Measurements from ENCODE around the gene DPP6. TPM values are rescaled to one million over a fixed set of nuclear protein-coding genes. Genes with fewer than 3 reads are reported as not detected.
A peak's percentile ranks its signal among the peaks of the same experiment; 100 is the strongest.

Gene DPP6
- total and polyA plus RNA-seq, 2 experiments from 2014 or later = not detected

GRCh38 chr7:154817224-154817896 lies 765.2 kb downstream of the DPP6 start:
- Histone ChIP-seq H3K36me3 (ENCODE audit: insufficient read depth) (no peaks in the 10 kb centered on the region; the same call in 1 of the 2 replicates), H2AFZ (no peak overlapping the region), H3K4me3 (no peak overlapping the region), H3F3A (replicated peaks; ENCODE audit: low read depth) (no peaks in the 10 kb centered on the region), H4K20me1 (replicated peaks; ENCODE audit: insufficient read depth) (no peaks in the 10 kb centered on the region), H3K4me2 (no peak overlapping the region), H3K27me3 (ENCODE audit: insufficient read depth) (no peaks in the 10 kb centered on the region), H3K79me2 (replicated peaks; ENCODE audit: insufficient read depth) (no peaks in the 10 kb centered on the region), H3K27ac (ENCODE audit: low read depth) (no peak overlapping the region), H3K9me2 (ENCODE audit: insufficient read depth) (no peaks in the 10 kb centered on the region), H3K4me1 (ENCODE audit: insufficient read depth) (no peaks in the 10 kb centered on the region)
- no peak for ATAC-seq
- Mint-ChIP-seq H3K4me3 (no peak overlapping the region), H3K4me1 (no peaks in the 10 kb centered on the region), H3K27me3 (ENCODE audit: insufficient read depth, low read depth, poor library complexity) (peaks cover 6% of the 10 kb centered on the region), H3K9me3 (peaks cover 4% of the 10 kb centered on the region), H3K27ac (no peak overlapping the region), H3K36me3 (ENCODE audit: low read depth) (no peaks in the 10 kb centered on the region)
- TF ChIP-seq, protein P1, sequence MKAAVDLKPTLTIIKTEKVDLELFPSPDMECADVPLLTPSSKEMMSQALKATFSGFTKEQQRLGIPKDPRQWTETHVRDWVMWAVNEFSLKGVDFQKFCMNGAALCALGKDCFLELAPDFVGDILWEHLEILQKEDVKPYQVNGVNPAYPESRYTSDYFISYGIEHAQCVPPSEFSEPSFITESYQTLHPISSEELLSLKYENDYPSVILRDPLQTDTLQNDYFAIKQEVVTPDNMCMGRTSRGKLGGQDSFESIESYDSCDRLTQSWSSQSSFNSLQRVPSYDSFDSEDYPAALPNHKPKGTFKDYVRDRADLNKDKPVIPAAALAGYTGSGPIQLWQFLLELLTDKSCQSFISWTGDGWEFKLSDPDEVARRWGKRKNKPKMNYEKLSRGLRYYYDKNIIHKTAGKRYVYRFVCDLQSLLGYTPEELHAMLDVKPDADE (IDR thresholded peaks at IDR 0.05) = no peak
- peak; percentile 76 for TF ChIP-seq CREB1 (CRISPR knock-in tag; IDR thresholded peaks at IDR 0.05; ENCODE audit: low read depth)
- TF ChIP-seq ZNF114 (CRISPR knock-in tag; IDR thresholded peaks at IDR 0.05) = no peak
- no peak for TF ChIP-seq POLR2AphosphoS5 (IDR thresholded peaks at IDR 0.05; ENCODE audit: low read depth)
- no peak for DNase-seq (ENCODE audit: low spot score)

GRCh38 chr7:154827007-154827406 lies 774.8 kb downstream of the DPP6 start:
- Mint-ChIP-seq H3K4me1 (no peaks in the 10 kb centered on the region), H3K36me3 (ENCODE audit: low read depth) (no peaks in the 10 kb centered on the region), H3K4me3 (no peak overlapping the region), H3K27ac (no peak overlapping the region), H3K27me3 (ENCODE audit: insufficient read depth, low read depth, poor library complexity) (peaks cover 6% of the 10 kb centered on the region), H3K9me3 (no peaks in the 10 kb centered on the region)
- no peak overlapping the region for H3K27ac ChIP-seq (ENCODE audit: low read depth)
- H4K20me1 ChIP-seq (replicated peaks; ENCODE audit: insufficient read depth) = no peaks in the 10 kb centered on the region
- H3K4me3 ChIP-seq = no peak overlapping the region
- H3F3A ChIP-seq (replicated peaks; ENCODE audit: low read depth) = no peaks in the 10 kb centered on the region
- H3K4me2 ChIP-seq = no peak overlapping the region
- no peaks in the 10 kb centered on the region for H3K79me2 ChIP-seq (replicated peaks; ENCODE audit: insufficient read depth)
- H3K4me1 ChIP-seq (ENCODE audit: insufficient read depth) = no peaks in the 10 kb centered on the region
- no peak for DNase-seq (ENCODE audit: low spot score)
- no peaks in the 10 kb centered on the region; the same call in 1 of the 2 replicates for H3K36me3 ChIP-seq (ENCODE audit: insufficient read depth)
- H3K27me3 ChIP-seq (ENCODE audit: insufficient read depth) = no peaks in the 10 kb centered on the region
- no peak overlapping the region for H2AFZ ChIP-seq
- H3K9me2 ChIP-seq (ENCODE audit: insufficient read depth) = no peaks in the 10 kb centered on the region
- no peak for ATAC-seq
- TF ChIP-seq JUNB (IDR thresholded peaks at IDR 0.05; ENCODE audit: unreplicated experiment) (no peak), ZNF331 (CRISPR knock-in tag; IDR thresholded peaks at IDR 0.05; ENCODE audit: low read depth) (no peak), EZH2phosphoT487 (IDR thresholded peaks at IDR 0.05; ENCODE audit: unreplicated experiment) (no peak), STAT1 (IDR thresholded peaks at IDR 0.05; ENCODE audit: unreplicated experiment) (no peak), EZH2 (IDR thresholded peaks at IDR 0.05; ENCODE audit: low read depth, unreplicated experiment) (no peak)
- TF ChIP-seq, protein P2, sequence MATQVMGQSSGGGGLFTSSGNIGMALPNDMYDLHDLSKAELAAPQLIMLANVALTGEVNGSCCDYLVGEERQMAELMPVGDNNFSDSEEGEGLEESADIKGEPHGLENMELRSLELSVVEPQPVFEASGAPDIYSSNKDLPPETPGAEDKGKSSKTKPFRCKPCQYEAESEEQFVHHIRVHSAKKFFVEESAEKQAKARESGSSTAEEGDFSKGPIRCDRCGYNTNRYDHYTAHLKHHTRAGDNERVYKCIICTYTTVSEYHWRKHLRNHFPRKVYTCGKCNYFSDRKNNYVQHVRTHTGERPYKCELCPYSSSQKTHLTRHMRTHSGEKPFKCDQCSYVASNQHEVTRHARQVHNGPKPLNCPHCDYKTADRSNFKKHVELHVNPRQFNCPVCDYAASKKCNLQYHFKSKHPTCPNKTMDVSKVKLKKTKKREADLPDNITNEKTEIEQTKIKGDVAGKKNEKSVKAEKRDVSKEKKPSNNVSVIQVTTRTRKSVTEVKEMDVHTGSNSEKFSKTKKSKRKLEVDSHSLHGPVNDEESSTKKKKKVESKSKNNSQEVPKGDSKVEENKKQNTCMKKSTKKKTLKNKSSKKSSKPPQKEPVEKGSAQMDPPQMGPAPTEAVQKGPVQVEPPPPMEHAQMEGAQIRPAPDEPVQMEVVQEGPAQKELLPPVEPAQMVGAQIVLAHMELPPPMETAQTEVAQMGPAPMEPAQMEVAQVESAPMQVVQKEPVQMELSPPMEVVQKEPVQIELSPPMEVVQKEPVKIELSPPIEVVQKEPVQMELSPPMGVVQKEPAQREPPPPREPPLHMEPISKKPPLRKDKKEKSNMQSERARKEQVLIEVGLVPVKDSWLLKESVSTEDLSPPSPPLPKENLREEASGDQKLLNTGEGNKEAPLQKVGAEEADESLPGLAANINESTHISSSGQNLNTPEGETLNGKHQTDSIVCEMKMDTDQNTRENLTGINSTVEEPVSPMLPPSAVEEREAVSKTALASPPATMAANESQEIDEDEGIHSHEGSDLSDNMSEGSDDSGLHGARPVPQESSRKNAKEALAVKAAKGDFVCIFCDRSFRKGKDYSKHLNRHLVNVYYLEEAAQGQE (IDR thresholded peaks at IDR 0.05; ENCODE audit: unreplicated experiment) = no peak
- TF ChIP-seq, protein P3, sequence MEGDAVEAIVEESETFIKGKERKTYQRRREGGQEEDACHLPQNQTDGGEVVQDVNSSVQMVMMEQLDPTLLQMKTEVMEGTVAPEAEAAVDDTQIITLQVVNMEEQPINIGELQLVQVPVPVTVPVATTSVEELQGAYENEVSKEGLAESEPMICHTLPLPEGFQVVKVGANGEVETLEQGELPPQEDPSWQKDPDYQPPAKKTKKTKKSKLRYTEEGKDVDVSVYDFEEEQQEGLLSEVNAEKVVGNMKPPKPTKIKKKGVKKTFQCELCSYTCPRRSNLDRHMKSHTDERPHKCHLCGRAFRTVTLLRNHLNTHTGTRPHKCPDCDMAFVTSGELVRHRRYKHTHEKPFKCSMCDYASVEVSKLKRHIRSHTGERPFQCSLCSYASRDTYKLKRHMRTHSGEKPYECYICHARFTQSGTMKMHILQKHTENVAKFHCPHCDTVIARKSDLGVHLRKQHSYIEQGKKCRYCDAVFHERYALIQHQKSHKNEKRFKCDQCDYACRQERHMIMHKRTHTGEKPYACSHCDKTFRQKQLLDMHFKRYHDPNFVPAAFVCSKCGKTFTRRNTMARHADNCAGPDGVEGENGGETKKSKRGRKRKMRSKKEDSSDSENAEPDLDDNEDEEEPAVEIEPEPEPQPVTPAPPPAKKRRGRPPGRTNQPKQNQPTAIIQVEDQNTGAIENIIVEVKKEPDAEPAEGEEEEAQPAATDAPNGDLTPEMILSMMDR (conservative IDR thresholded peaks at IDR 0.05; ENCODE audit: low read depth in 2 of 2) = no peak
- TF ChIP-seq, protein P1 (IDR thresholded peaks at IDR 0.05) = no peak
